Omental fat pad (tissue), 4 donors: Measurements from ENCODE around the gene ADGRG4. TPM values are rescaled to one million over a fixed set of nuclear protein-coding genes. Genes with fewer than 3 reads are reported as not detected.

ENCODE experiments used
- ATAC-seq: fragments of 150-250 bp; one replicate; pipeline ENCODE4 v1.9.1; 2016; ENCODE audit warnings: mild to moderate bottlenecking, moderate library complexity; ENCODE audit not compliant: low FRiP score
- DNase-seq: peaks from one replicate; pipeline ENCODE4 v3.0.0-alpha.2; 2019; ENCODE audit warnings: low spot score
- CTCF ChIP-seq, 3 donors: fragments of 450-650 bp; IDR thresholded peaks; one replicate each; pipeline ENCODE4 v1.5.1; 2016 to 2017; ENCODE audit warnings: antibody characterized with exemption in 3 of 3, mild to moderate bottlenecking in 3 of 3, moderate library complexity in 2 of 3
- total RNA-seq, 4 donors: library from RNA; depleted of rRNA; stranded (reverse); fragments of >200 nt; gene quantifications; one replicate each; pipeline ENCODE4 v1.1.0, GENCODE V29; 2016

ADGRG4 gene
- total RNA-seq, 4 donors from 2014 or later, result under 0.01 to 0.38 (median 0.13) TPM

DNA sequence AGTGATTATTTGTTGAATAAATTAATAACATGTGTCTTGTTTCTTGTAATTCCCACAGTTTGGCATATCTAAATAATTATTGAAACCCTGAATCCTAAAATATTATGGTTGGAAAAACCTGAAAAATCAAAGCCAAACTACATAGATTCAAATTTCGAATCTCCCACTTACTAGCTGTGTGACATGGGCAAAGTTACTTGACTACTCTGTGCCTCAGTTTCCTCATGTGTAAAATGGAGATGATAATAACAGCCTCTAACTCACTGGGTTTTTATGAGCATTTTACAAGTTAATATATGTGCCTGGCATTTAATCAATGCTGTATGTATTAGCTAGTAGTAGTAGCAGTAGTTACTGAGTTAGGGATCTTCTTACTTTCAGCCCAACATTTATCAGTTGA lies 152.4 kb downstream of the ADGRG4 start:
- ATAC-seq (no peak), DNase-seq (no peak)
- TF ChIP-seq CTCF (IDR thresholded peaks at IDR 0.05), result no peak

DNA sequence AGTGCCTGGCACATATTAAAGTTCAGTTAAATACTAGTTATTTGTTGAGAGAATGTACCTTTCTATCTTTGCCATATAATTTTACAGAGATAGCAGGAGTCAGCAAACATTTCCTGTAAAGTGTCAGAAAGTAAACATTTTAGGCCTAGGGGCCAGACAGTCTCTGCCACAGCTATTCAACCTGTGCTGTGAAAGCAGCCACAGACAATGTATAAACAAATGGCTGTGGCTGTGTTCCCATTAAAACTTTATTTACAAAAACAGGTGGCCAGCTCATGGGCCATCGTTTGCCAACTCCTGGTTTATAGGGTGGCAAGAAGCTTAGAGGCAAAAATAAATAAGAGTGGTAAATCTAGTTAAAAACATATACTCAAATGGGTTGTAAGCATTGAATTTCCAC lies 153.0 kb downstream of the ADGRG4 start:
- no peak for DNase-seq
- no peak for TF ChIP-seq CTCF (IDR thresholded peaks at IDR 0.05)
- no peak for ATAC-seq

DNA sequence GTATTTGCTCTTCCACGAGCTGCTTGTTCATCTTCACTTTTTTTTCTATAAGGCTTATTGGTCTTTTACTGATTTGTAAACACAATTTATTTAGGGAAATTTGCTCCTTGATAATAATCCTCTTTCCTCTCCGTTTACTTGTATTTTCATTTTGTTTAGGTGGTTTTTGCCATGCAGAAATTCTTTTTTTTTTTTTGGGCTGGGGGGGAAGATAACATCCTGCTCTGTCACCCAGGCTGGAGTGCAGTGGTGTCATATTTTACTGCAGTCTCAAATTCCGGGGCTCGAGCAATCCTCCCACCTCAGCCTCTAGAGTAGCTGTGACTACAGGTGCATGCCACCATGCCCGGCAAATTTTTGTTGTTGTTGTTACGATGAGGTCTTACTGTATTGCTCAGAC lies 155.4 kb downstream of the ADGRG4 start:
- ATAC-seq (no peak), DNase-seq (no peak)
- TF ChIP-seq CTCF (IDR thresholded peaks at IDR 0.05), result no peak

DNA sequence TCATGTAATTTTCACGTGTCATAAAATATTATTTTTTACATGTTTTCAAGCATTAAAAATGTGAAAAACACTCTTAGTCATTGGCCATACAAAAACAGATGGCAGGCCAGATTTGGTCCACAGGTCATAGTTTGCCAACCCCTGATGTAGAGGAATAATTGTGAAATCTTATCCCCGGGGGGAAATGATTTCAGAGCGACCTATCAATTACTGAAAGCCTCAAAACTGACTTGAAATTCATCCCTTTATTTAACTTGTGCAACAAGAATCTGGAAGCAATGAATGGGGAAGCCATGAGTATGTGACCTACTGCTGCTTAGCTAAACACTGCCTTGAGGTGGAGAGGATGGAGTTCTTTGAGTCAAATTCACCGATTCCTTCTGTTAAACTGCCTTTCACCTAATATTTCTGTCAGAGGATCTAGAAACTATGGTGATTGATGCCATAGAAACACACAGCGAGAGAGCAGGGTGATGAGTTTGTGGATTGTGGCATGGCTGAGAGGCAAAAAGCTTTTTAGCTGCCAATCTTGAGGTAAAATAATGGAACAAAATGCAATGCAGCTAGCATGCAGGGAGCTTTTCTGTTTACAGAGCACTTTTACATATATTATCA lies 156.6 kb downstream of the ADGRG4 start:
- no peak for DNase-seq
- TF ChIP-seq CTCF (IDR thresholded peaks at IDR 0.05), result no peak
- no peak for ATAC-seq

DNA sequence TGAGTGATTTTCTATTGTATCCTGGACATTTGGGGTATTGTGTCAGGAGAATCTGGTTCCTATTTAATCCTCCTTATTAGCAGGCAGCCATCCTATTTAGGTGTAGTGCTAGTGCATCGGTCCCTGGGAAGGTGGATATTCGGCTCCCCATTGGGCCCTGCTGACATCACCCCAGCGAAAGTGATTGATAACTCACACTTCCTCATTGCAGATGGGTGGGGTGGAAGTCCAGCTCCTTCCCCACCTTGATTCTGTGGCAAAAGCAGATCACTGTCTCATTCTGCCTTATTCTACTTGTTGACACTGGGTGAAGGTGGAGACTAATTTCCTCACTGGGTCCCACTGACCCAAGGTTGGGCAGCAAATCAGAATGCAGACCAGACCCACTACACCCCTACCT lies 163.8 kb downstream of the ADGRG4 start:
- DNase-seq, result no peak
- TF ChIP-seq CTCF (IDR thresholded peaks at IDR 0.05), result no peak
- ATAC-seq, result no peak

Other genes starting within 250 kb of the ADGRG4 start
- gene FHL1, start 153.4 kb upstream of the ADGRG4 start, total RNA-seq, result 1,000 to 10,000 TPM in 3 of 4 donors, 100 to 1,000 TPM in 1; 361 to 3,943 (median 1,771) TPM
- gene MAP7D3, start 49.6 kb upstream of the ADGRG4 start, total RNA-seq, result 10 to 100 TPM; 16.5 to 29.8 (median 23.2) TPM
- gene BRS3, start 187.0 kb downstream of the ADGRG4 start, total RNA-seq, result not detected
- 10 to 100 TPM; 42.6 to 55.7 (median 49.2) TPM for gene HTATSF1, start 196.6 kb downstream of the ADGRG4 start, total RNA-seq
- gene VGLL1, start 231.3 kb downstream of the ADGRG4 start, total RNA-seq, result not detected